ENCODE data around the gene WDR93. TPM values are rescaled to one million over a fixed set of nuclear protein-coding genes. Genes with fewer than 3 reads are reported as not detected.

WDR93 gene
- total and polyA plus RNA-seq, 2 of the 4 experiments (the other 2 are of a cell fraction) = not detected

DNA sequence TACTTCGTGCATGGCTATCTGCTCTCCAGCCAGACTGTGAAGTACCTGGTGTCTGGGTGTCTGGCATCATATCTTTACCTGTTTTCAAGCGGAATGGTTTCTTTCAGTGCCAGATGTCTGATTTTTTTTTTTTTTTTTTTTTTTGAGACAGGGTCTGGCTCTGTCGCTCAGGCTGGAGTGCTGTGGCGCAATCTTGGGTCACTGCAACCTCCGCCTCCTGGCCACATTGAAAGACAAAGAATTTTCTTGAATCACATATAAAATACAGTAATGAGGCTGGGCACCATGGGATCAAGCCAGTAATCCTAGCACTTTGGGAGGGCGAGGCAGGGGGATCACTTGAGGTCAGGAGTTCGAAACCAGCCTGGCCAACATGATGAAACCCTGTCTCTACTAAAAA is 63.2 kb downstream of the WDR93 start:
- Histone ChIP-seq H3K4me3 (ENCODE audit: insufficient read depth, low read depth, low read length) (no peak overlapping the region), H3K14ac (replicated peaks; ENCODE audit: low read depth, low read length) (no peak overlapping the region), H3K23ac (ENCODE audit: low read depth, low read length) (no peak overlapping the region), H3K27ac (ENCODE audit: insufficient read depth, low read length) (no peak overlapping the region), H3K56ac (ENCODE audit: extremely low read depth, insufficient read depth, low read length) (no peak overlapping the region), H4K5ac (ENCODE audit: low read depth, low read length) (no peak overlapping the region), H3K18ac (ENCODE audit: low read depth, low read length) (no peak overlapping the region), H3K36me3 (ENCODE audit: control insufficient read depth, insufficient read depth, low read length) (no peaks in the 10 kb centered on the region), H2BK120ac (ENCODE audit: low read depth, low read length) (no peak overlapping the region), H3K4me1 (ENCODE audit: control insufficient read depth, insufficient read depth, low read length) (peaks cover 2% of the 10 kb centered on the region; the same call in 1 of the 2 replicates), H2BK15ac (ENCODE audit: low read depth, low read length) (no peak overlapping the region), H3K4me2 (ENCODE audit: low read depth, low read length) (no peak overlapping the region), H2BK20ac (ENCODE audit: low read depth, low read length) (no peak overlapping the region), H2AFZ (replicated peaks; ENCODE audit: low read length, poor library complexity) (no peak overlapping the region), H3K9me1 (ENCODE audit: insufficient read depth, low read length) (no peaks in the 10 kb centered on the region; the same call in 1 of the 2 replicates), H3K4ac (ENCODE audit: low read depth, low read length) (no peak overlapping the region), H3K9me3 (ENCODE audit: control insufficient read depth, insufficient read depth, low read length) (no peaks in the 10 kb centered on the region), H4K20me1 (ENCODE audit: insufficient read depth, low read length) (no peaks in the 10 kb centered on the region), H2AK9ac (replicated peaks; ENCODE audit: low read depth, low read length, poor library complexity) (no peak overlapping the region), H4K91ac (ENCODE audit: insufficient read depth, low read depth, low read length) (no peak overlapping the region), H4K8ac (ENCODE audit: low read depth in 2 of 2, low read length in 2 of 2) (no peak overlapping the region), H3K9ac (ENCODE audit: low read depth, low read length) (no peak overlapping the region), H2AK5ac (ENCODE audit: low read depth, low read length) (no peak overlapping the region), H2BK5ac (ENCODE audit: low read depth, low read length, poor library complexity, severe bottlenecking) (no peak overlapping the region), H3K27me3 (ENCODE audit: control insufficient read depth, insufficient read depth, low read length) (peaks cover 11% of the 10 kb centered on the region), H3K79me1 (ENCODE audit: low read depth in 1 of 2, low read length in 2 of 2) (no peaks in the 10 kb centered on the region)
- DNase-seq (no peak), ATAC-seq (ENCODE audit: low read depth) (no peak)
- POLR2A ChIA-PET (ENCODE audit: unreplicated experiment) = no interaction called here
- intact Hi-C loops (cut with micrococcal nuclease) (no loop called here), dilution Hi-C loops (cut with HindIII; ENCODE audit: low sequenced_read_pairs, unreplicated experiment) (loop anchor here (25.0 kb wide), 1 partner anchor 108 kb away; no protein-coding TSS in a partner anchor), in situ Hi-C loops (cut with MboI; ENCODE audit: low sequenced_read_pairs) (loop anchor here (10.0 kb wide), 1 partner anchor 321 kb away; no protein-coding TSS in a partner anchor)
- 80% methylated on average over 1 of the region's 7 CpGs; no CpG with 5 or more reads in 1 of the 2 experiments for WGBS, 2 experiments (ENCODE audit: extremely low coverage in 2 of 2, insufficient read length in 1 of 2)
- CTCF ChIA-PET = interaction anchor here (4.0 kb wide), 1 partner anchor 121 kb away, joined by 24 read pairs; no protein-coding TSS in a partner anchor
- TF ChIP-seq MXI1 (IDR thresholded peaks at IDR 0.05; ENCODE audit: borderline replicate concordance, low read depth, low read length) (no peak), MAFK (IDR thresholded peaks at IDR 0.05; ENCODE audit: low read depth, low read length) (no peak), MAZ (IDR thresholded peaks at IDR 0.05; ENCODE audit: borderline replicate concordance, low read depth, low read length) (no peak), RAD21 (IDR thresholded peaks at IDR 0.05; ENCODE audit: low read length) (no peak), SMC3 (IDR thresholded peaks at IDR 0.05; ENCODE audit: low read depth, low read length) (no peak), RFX5 (IDR thresholded peaks at IDR 0.05; ENCODE audit: low read depth, low read length) (no peak), BHLHE40 (IDR thresholded peaks at IDR 0.05; ENCODE audit: low read depth, low read length) (no peak), POLR2A (IDR thresholded peaks at IDR 0.05; ENCODE audit: low read depth, low read length) (no peak), FOS (IDR thresholded peaks at IDR 0.05; ENCODE audit: low read depth, low read length) (no peak), NFE2L2 (IDR thresholded peaks at IDR 0.05; ENCODE audit: low read depth, low read length) (no peak), CEBPB (IDR thresholded peaks at IDR 0.05; ENCODE audit: low read depth, low read length) (no peak), RCOR1 (IDR thresholded peaks at IDR 0.05; ENCODE audit: insufficient replicate concordance, low read length) (no peak), CHD1 (IDR thresholded peaks at IDR 0.05; ENCODE audit: low read depth, low read length) (no peak)
- TF ChIP-seq, protein P1, sequence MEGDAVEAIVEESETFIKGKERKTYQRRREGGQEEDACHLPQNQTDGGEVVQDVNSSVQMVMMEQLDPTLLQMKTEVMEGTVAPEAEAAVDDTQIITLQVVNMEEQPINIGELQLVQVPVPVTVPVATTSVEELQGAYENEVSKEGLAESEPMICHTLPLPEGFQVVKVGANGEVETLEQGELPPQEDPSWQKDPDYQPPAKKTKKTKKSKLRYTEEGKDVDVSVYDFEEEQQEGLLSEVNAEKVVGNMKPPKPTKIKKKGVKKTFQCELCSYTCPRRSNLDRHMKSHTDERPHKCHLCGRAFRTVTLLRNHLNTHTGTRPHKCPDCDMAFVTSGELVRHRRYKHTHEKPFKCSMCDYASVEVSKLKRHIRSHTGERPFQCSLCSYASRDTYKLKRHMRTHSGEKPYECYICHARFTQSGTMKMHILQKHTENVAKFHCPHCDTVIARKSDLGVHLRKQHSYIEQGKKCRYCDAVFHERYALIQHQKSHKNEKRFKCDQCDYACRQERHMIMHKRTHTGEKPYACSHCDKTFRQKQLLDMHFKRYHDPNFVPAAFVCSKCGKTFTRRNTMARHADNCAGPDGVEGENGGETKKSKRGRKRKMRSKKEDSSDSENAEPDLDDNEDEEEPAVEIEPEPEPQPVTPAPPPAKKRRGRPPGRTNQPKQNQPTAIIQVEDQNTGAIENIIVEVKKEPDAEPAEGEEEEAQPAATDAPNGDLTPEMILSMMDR (conservative IDR thresholded peaks at IDR 0.05; ENCODE audit: low read depth, low read length) = no peak
- TF ChIP-seq, protein P2, sequence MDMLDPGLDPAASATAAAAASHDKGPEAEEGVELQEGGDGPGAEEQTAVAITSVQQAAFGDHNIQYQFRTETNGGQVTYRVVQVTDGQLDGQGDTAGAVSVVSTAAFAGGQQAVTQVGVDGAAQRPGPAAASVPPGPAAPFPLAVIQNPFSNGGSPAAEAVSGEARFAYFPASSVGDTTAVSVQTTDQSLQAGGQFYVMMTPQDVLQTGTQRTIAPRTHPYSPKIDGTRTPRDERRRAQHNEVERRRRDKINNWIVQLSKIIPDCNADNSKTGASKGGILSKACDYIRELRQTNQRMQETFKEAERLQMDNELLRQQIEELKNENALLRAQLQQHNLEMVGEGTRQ (IDR thresholded peaks at IDR 0.05; ENCODE audit: low read depth, low read length) = no peak
- TF ChIP-seq, protein P3, sequence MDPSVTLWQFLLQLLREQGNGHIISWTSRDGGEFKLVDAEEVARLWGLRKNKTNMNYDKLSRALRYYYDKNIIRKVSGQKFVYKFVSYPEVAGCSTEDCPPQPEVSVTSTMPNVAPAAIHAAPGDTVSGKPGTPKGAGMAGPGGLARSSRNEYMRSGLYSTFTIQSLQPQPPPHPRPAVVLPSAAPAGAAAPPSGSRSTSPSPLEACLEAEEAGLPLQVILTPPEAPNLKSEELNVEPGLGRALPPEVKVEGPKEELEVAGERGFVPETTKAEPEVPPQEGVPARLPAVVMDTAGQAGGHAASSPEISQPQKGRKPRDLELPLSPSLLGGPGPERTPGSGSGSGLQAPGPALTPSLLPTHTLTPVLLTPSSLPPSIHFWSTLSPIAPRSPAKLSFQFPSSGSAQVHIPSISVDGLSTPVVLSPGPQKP (IDR thresholded peaks at IDR 0.05; ENCODE audit: borderline replicate concordance, low read depth, low read length) = no peak
- no TSS peak for BruUV-seq (replicated peaks)

Data from IMR-90 (cell line).